Astrocyte (in vitro differentiated cells and primary cell): ENCODE data around the gene ECI2. TPM values are rescaled to one million over a fixed set of nuclear protein-coding genes. Genes with fewer than 3 reads are reported as not detected.
A peak's percentile ranks its signal among the peaks of the same experiment; 100 is the strongest.

Experiments used
- DNase-seq: peaks from one replicate; pipeline ENCODE4 v3.0.0-alpha.2; 2010; ENCODE audit warnings: low read depth
- FAIRE-seq: peaks from 2 replicates; lab custom pipeline; 2011; peaks lifted over from hg19 to GRCh38; lab: Jason Lieb, UNC
- H2AFZ ChIP-seq: 2 replicates; pipeline ENCODE4 v1.6.0; 2012; ENCODE audit warnings: low read depth, low read length, inconsistent platforms
- H3K27ac ChIP-seq: 2 replicates; pipeline ENCODE4 v1.5.1; 2011; ENCODE audit warnings: low read depth, low read length, inconsistent platforms
- H3K27me3 ChIP-seq: 2 replicates; pipeline ENCODE4 v1.6.0; 2011; ENCODE audit warnings: low read length, inconsistent platforms; ENCODE audit not compliant: insufficient read depth
- H3K36me3 ChIP-seq: 2 replicates; pipeline ENCODE4 v1.5.1; 2011; ENCODE audit warnings: low read length, inconsistent platforms; ENCODE audit not compliant: insufficient read depth
- H3K4me1 ChIP-seq: 2 replicates; pipeline ENCODE4 v1.5.1; 2011; ENCODE audit warnings: low read length, inconsistent platforms; ENCODE audit not compliant: insufficient read depth
- H3K4me2 ChIP-seq: 2 replicates; pipeline ENCODE4 v1.6.0; 2012; ENCODE audit warnings: low read length, inconsistent platforms
- H3K4me3 ChIP-seq: 2 replicates; pipeline ENCODE4 v1.5.1; 2011; ENCODE audit warnings: low read depth, mild to moderate bottlenecking, low read length, inconsistent platforms; ENCODE audit not compliant: insufficient read depth
- H3K79me2 ChIP-seq: 2 replicates; pipeline ENCODE4 v1.6.0; 2012; ENCODE audit warnings: mild to moderate bottlenecking, low read length, inconsistent platforms; ENCODE audit not compliant: insufficient read depth
- H3K9ac ChIP-seq: 2 replicates; pipeline ENCODE4 v1.6.0; 2012; ENCODE audit warnings: mild to moderate bottlenecking, low read length, inconsistent platforms
- H3K9me3 ChIP-seq: 2 replicates; pipeline ENCODE4 v1.5.1; 2012; ENCODE audit warnings: low read depth, mild to moderate bottlenecking, low read length, inconsistent platforms; ENCODE audit not compliant: insufficient read depth
- H4K20me1 ChIP-seq: 2 replicates; pipeline ENCODE4 v1.6.0; 2012; ENCODE audit warnings: low read length, inconsistent platforms; ENCODE audit not compliant: insufficient read depth
- H3K27ac Mint-ChIP-seq: one replicate; pipeline ENCODE4 v1.8.0; 2021; ENCODE audit warnings: mild to moderate bottlenecking, mixed read lengths; ENCODE audit not compliant: unreplicated experiment
- H3K27me3 Mint-ChIP-seq: one replicate; pipeline ENCODE4 v1.8.0; 2021; ENCODE audit warnings: low read depth, mixed read lengths; ENCODE audit not compliant: unreplicated experiment
- H3K36me3 Mint-ChIP-seq: one replicate; pipeline ENCODE4 v1.8.0; 2021; ENCODE audit warnings: low read depth, mixed read lengths; ENCODE audit not compliant: unreplicated experiment
- H3K4me1 Mint-ChIP-seq: one replicate; pipeline ENCODE4 v1.8.0; 2021; ENCODE audit warnings: low read depth, mixed read lengths; ENCODE audit not compliant: unreplicated experiment
- H3K4me3 Mint-ChIP-seq: one replicate; pipeline ENCODE4 v1.8.0; 2021; ENCODE audit warnings: mild to moderate bottlenecking, moderate library complexity, mixed read lengths; ENCODE audit not compliant: unreplicated experiment
- H3K9me3 Mint-ChIP-seq: one replicate; pipeline ENCODE4 v1.8.0; 2021; ENCODE audit warnings: mild to moderate bottlenecking, mixed read lengths; ENCODE audit not compliant: unreplicated experiment
- EZH2 ChIP-seq: IDR thresholded peaks from 2 replicates; pipeline ENCODE4 v1.6.1; 2012; ENCODE audit warnings: mild to moderate bottlenecking, low read length, inconsistent platforms; ENCODE audit not compliant: insufficient read depth
- total RNA-seq: library from RNA; stranded (reverse); gene quantifications from 2 replicates; pipeline ENCODE4 v1.2.1, GENCODE V29; 2021
- TF ChIP-seq, protein P1 (sequence below): IDR thresholded peaks from 2 replicates; pipeline ENCODE4 v1.5.1; 2011; ENCODE audit warnings: low read depth, mild to moderate bottlenecking, inconsistent platforms, low read length, moderate library complexity; ENCODE audit not compliant: insufficient read depth

ECI2 gene
- total RNA-seq, 1 donor from 2014 or later = 52.5 TPM

DNA sequence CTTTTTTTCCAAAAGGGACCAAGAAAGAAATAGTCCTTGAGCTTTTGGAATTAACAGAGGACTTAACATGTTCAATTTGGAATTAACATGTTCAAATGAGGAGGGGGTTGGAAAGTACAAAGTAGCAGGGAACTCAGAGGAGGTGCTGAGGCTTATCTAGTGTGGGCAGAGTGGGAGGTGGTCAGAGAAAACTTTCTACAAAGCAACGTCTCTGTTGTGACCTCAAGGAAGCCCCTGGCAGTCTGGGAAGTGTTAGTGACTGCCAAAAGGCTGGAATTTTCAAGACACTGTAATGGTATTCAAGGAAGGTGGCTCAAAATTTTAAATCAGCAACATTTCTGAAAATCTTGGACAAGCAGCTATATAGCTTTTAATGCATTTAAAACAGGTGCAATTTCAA lies 7.3 kb downstream of the ECI2 start:
- no peaks in the 10 kb centered on the region for H3K9me3 Mint-ChIP-seq
- Histone ChIP-seq H3K4me2 (peak overlapping the region; percentile 42), H3K27ac (peak overlapping the region; percentile 58), H3K79me2 (peaks cover 26% of the 10 kb centered on the region), H3K9ac (peak overlapping the region; percentile 12), H3K27me3 (no peaks in the 10 kb centered on the region), H3K4me3 (peak overlapping the region; percentile 2), H3K36me3 (peaks cover 26% of the 10 kb centered on the region), H3K4me1 (peaks cover 42% of the 10 kb centered on the region), H4K20me1 (peaks cover 4% of the 10 kb centered on the region), H2AFZ (no peak overlapping the region), H3K9me3 (no peaks in the 10 kb centered on the region)
- DNase-seq (peak; percentile 50), FAIRE-seq (no peak)
- H3K4me1 Mint-ChIP-seq = peaks cover 26% of the 10 kb centered on the region
- peaks cover 24% of the 10 kb centered on the region for H3K36me3 Mint-ChIP-seq
- H3K27ac Mint-ChIP-seq = no peak overlapping the region
- no peak overlapping the region for H3K4me3 Mint-ChIP-seq
- TF ChIP-seq EZH2 = no peak
- TF ChIP-seq, protein P1, sequence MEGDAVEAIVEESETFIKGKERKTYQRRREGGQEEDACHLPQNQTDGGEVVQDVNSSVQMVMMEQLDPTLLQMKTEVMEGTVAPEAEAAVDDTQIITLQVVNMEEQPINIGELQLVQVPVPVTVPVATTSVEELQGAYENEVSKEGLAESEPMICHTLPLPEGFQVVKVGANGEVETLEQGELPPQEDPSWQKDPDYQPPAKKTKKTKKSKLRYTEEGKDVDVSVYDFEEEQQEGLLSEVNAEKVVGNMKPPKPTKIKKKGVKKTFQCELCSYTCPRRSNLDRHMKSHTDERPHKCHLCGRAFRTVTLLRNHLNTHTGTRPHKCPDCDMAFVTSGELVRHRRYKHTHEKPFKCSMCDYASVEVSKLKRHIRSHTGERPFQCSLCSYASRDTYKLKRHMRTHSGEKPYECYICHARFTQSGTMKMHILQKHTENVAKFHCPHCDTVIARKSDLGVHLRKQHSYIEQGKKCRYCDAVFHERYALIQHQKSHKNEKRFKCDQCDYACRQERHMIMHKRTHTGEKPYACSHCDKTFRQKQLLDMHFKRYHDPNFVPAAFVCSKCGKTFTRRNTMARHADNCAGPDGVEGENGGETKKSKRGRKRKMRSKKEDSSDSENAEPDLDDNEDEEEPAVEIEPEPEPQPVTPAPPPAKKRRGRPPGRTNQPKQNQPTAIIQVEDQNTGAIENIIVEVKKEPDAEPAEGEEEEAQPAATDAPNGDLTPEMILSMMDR = no peak
- no peaks in the 10 kb centered on the region for H3K27me3 Mint-ChIP-seq

- Histone ChIP-seq H3K9me3 (no peaks in the 10 kb centered on the region), H3K79me2 (peaks cover 9% of the 10 kb centered on the region), H3K27me3 (no peaks in the 10 kb centered on the region), H3K4me2 (peak overlapping the region; percentile 70), H2AFZ (no peak overlapping the region), H3K27ac (peak overlapping the region; percentile 86), H3K36me3 (peaks cover 29% of the 10 kb centered on the region), H3K4me3 (no peak overlapping the region), H4K20me1 (no peaks in the 10 kb centered on the region), H3K4me1 (peaks cover 42% of the 10 kb centered on the region), H3K9ac (peak overlapping the region; percentile 45)
- H3K27me3 Mint-ChIP-seq = no peaks in the 10 kb centered on the region
- H3K27ac Mint-ChIP-seq = peak overlapping the region; percentile 85
- no peaks in the 10 kb centered on the region for H3K9me3 Mint-ChIP-seq
- FAIRE-seq = peak; percentile 76
- TF ChIP-seq EZH2 = no peak
- TF ChIP-seq, protein P1 = peak; percentile 40
- DNase-seq = peak; percentile 90
- peaks cover 14% of the 10 kb centered on the region for H3K36me3 Mint-ChIP-seq
- peaks cover 26% of the 10 kb centered on the region for H3K4me1 Mint-ChIP-seq
- H3K4me3 Mint-ChIP-seq = no peak overlapping the region
These were observed 9.2 kb downstream of the ECI2 start for GRCh38 chr6:4125933-4126864.

GRCh38 chr6:4125500-4125899 lies 9.9 kb downstream of the ECI2 start:
- no peak for FAIRE-seq
- H3K27me3 Mint-ChIP-seq = no peaks in the 10 kb centered on the region
- H3K79me2 ChIP-seq = peaks cover 2% of the 10 kb centered on the region
- H4K20me1 ChIP-seq = no peaks in the 10 kb centered on the region
- H3K4me1 ChIP-seq = peaks cover 40% of the 10 kb centered on the region
- no peak for TF ChIP-seq EZH2
- TF ChIP-seq, protein P1 = no peak
- peak overlapping the region; percentile 86 for H3K27ac ChIP-seq
- H3K9me3 ChIP-seq = no peaks in the 10 kb centered on the region
- no peak overlapping the region for H2AFZ ChIP-seq
- H3K4me3 ChIP-seq = peak overlapping the region; percentile 1
- no peak overlapping the region for H3K27ac Mint-ChIP-seq
- peaks cover 17% of the 10 kb centered on the region for H3K36me3 Mint-ChIP-seq
- no peaks in the 10 kb centered on the region for H3K27me3 ChIP-seq
- no peaks in the 10 kb centered on the region for H3K9me3 Mint-ChIP-seq
- H3K36me3 ChIP-seq = peaks cover 33% of the 10 kb centered on the region
- H3K4me1 Mint-ChIP-seq = peaks cover 26% of the 10 kb centered on the region
- H3K4me3 Mint-ChIP-seq = no peak overlapping the region
- peak; percentile 37 for DNase-seq
- peak overlapping the region; percentile 16 for H3K9ac ChIP-seq
- H3K4me2 ChIP-seq = peak overlapping the region; percentile 70
